GM21528 (cell line): ENCODE results near the gene SH2D2A.

Experiments
- ATAC-seq: cut with Tn5 transposase; IDR thresholded peaks from one replicate; pipeline ENCODE4 v1.9.1; 2021; ENCODE audit warnings: mild to moderate bottlenecking, moderate library complexity; ENCODE audit not compliant: unreplicated experiment, low FRiP score

The SH2D2A gene

GRCh38 chr1:156816561-156817328 is at the start of gene SH2D2A:
TSS of gene SH2D2A (minus strand) at chr1:156816848. CDS start at chr1:156816708, 140 bp downstream.
- ATAC-seq, result peak; percentile 66

GRCh38 chr1:156865865-156866248 is 49.2 kb upstream of the SH2D2A start:
- no peak for ATAC-seq

- ATAC-seq, result no peak
These were observed 48.6 kb upstream of the SH2D2A start for GRCh38 chr1:156865258-156865657.

DNA sequence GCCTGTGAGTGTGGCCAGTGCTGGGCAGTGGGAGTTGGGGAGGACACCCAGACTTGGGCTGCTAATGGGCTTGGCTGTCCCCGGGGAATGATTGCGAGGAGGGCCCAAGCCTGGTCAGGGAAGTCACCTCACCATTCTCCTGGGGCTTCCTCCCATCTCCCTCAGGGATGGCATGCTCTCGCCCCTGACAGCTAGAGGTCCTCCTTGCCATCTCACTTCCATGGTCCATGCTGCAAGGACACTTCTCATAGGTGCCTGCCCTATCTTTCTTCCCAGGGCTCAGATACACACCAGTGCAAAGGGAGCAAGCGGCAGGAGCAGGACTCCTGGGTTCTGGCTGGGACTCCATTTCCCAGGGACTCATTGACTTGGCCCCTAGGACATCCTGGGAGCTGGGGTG is 48.1 kb upstream of the SH2D2A start:
- ATAC-seq, result no peak

DNA sequence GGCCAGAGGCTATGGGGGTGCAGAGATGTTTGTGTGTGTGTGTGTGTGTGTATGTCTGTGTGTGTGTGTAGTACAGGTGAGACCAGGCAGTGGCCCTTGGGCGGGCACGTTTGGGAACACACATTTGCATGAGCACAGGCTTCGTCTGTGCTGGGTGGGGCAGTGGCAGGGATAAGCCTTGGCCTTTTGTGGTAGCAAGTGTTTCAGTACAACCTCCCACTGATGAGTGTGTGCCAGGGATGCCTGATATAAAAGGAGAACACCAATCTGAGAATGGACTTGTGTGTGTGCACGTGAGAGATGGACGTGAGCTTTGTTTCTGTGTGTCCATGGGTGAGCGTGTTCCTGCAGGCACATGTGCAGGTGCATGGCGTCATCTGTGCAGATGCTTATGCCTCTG is 47.0 kb upstream of the SH2D2A start:
- ATAC-seq, result no peak

- no peak for ATAC-seq
These were observed 46.5 kb upstream of the SH2D2A start for GRCh38 chr1:156862997-156863599.

- no peak for ATAC-seq
These were observed 45.9 kb upstream of the SH2D2A start for GRCh38 chr1:156862584-156862983.

DNA sequence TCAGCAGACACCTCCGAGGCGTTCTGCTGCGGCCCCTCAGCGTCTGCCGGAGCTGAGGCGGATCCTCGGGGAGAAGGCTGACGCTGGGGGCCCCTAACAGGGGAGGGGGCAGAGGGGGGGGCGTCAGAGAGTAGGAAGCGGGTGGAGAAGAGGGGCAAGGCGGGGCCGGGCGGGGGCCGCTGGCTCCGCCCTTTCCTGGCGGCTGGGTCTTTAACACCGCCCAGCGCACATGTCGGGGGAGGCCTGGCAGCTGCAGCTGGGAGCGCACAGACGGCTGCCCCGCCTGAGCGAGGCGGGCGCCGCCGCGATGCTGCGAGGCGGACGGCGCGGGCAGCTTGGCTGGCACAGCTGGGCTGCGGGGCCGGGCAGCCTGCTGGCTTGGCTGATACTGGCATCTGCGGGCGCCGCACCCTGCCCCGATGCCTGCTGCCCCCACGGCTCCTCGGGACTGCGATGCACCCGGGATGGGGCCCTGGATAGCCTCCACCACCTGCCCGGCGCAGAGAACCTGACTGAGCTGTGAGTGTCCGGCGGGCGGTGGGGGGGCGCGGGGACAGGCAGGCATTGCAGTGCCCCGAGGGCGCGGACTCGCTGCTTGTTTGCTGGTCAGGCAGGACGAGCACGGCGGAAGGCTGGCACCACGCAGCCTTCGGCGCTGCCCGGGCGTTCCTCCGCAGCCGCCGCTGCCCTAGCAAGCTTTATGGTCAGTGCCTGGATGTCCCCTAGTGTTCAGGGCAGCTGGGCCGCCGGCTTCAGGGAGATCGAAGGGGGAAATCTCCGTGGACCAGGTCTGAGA is 44.2 kb upstream of the SH2D2A start, which contains the start of gene NTRK1:
NTRK1 (plus strand) TSS at position 238 of the 796 bp plus-strand sequence; CDS start at position 308, 70 bp downstream.
- no peak for ATAC-seq

- no peak for ATAC-seq
These were observed 43.5 kb upstream of the SH2D2A start for GRCh38 chr1:156860113-156860627.

GRCh38 chr1:156859523-156860112 is 43.0 kb upstream of the SH2D2A start:
- no peak for ATAC-seq

GRCh38 chr1:156858959-156859522 is 42.4 kb upstream of the SH2D2A start, which contains the start of gene INSRR:
TSS of gene INSRR (minus strand) at chr1:156859117. CDS start at chr1:156858621, 496 bp downstream.
- no peak for ATAC-seq

DNA sequence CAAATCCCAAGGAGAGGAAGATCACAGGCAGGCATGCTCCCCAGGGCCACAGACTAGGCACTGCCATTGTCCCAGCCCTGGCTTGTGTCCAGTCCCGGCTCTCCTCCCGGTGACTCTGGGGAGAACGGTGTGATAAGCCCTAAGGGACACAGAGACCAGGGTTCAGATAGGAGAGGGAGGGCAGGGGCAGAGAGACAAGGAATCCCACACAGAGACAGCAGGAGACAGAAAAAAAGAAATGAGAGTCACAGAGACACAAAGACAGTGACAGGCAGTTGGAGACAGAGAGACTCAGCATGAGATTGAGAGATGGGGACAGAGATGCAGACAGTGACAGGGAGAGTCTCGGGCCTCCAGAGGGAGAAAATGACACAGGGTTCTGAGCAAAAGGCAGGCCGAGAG is 41.9 kb upstream of the SH2D2A start:
- ATAC-seq, result no peak

DNA sequence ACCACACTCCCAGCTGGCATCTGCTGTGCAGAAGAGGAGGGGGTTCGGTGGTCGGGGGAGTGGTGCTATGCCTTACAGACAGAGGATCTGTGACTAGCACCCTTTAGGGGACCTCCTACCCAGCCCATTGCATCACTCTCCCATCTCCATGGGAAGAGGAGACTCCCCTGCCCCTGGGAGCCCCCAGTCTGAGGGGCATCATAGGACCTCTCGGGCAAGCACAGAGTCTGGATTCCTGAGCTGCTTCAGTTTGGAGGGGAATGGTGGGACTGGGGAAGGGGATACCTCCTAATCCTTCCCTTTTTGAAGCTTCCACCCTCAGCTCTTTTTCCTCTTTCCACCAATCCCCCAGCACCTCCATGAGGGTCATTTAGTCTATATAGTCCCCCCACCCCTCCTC is 40.9 kb upstream of the SH2D2A start:
- ATAC-seq, result no peak

DNA sequence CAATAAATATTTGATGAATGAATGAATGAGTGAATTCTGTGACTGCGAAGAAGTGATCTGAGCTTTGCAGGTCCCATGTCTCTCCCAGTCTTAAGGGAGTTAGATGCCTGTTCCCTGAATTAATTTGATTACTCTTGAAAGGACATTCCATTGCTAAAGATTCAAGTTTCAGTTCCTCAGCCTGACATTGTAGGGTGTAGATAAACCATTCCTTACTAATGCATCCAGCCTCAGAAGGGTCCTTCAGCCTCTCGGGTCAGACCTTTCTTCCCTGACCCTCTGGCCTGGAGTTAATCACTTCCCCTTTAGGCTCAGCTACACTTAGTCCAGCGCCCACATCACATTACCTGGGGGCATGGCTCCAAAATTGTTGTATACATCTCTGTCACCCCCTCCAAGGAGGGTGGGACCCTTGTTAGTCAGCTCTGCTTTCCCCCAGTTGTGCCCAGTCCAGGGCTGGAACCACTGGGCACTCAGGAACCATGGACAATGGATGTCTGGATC is 39.7 kb upstream of the SH2D2A start:
- ATAC-seq, result no peak

- no peak for ATAC-seq
These were observed 38.0 kb upstream of the SH2D2A start for GRCh38 chr1:156854634-156855033.

DNA sequence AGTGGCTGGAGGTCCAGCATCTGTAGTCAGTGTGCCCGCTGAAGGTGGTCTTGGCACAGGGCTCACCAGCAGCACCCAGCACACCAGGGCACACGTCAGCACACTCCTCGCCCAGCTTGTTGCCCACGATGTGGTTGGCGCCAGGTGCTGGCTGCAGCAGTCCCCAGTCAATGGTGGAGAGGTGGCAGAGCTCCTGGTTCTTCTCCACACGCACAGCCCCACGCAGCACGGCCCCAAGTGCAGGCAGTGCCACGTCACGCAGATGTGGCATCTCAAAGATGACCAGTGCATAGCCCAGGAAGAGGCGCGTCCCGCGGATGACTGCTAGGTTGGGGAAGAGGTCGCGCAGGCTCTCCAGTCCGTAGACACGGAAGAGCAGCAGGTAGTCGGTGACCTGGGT is 37.1 kb upstream of the SH2D2A start:
- no peak for ATAC-seq

DNA sequence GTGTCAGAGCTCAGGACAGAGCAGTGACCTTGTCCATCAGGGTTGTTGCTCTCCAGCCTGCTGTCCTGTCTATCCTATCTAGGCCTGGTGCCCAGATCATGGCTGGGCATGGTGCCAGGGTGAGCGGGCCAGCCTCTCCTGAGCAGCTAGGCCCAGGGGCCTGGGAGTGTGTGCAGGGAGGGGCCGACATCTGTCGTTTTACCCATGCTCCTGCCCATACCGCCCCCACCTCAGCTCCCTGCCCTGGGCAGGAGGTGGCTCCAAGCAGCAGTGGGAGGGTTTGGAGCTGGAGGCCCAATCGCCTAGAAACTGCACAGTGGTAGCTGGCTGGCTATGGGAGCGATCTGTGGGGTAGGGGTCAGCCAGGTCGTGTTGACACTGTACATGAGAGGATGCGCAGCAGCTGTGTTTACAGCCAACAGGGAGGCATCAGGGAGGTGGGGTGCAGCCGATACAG is 35.8 kb upstream of the SH2D2A start:
- ATAC-seq, result no peak

GRCh38 chr1:156851779-156852417 is 35.2 kb upstream of the SH2D2A start:
- no peak for ATAC-seq

GRCh38 chr1:156849151-156849496 is 32.5 kb upstream of the SH2D2A start:
- no peak for ATAC-seq
